GM23338 (cell line): ENCODE measurements around the gene ZNF264. TPM values are rescaled to one million over a fixed set of nuclear protein-coding genes. Genes with fewer than 3 reads are reported as not detected.

Experiments used
- ATAC-seq: fragments of 200-7000 bp; cut with Tn5 transposase; 3 replicates; pipeline ENCODE4 v1.9.1; 2020
- DNase-seq: peaks from one replicate; pipeline ENCODE4 v3.0.0-alpha.2; 2015; ENCODE audit warnings: low spot score
- H2AFZ ChIP-seq: fragments of 200-600 bp; sonication (generic); 2 replicates; pipeline ENCODE4 v1.8.0; 2016; ENCODE audit warnings: antibody characterized with exemption, mild to moderate bottlenecking, moderate library complexity
- H3F3A ChIP-seq: fragments of 200-600 bp; sonication (generic); replicated peaks from 2 replicates; pipeline ENCODE4 v1.8.0; 2017; ENCODE audit warnings: antibody characterized with exemption, mixed run types, low read depth
- H3K27ac ChIP-seq: fragments of 200-600 bp; sonication (generic); 2 replicates; pipeline ENCODE4 v1.6.1; 2016; ENCODE audit warnings: low read depth
- H3K27me3 ChIP-seq: fragments of 200-600 bp; sonication (generic); 2 replicates; pipeline ENCODE4 v1.8.0; 2016; ENCODE audit warnings: mild to moderate bottlenecking, mixed run types, moderate library complexity; ENCODE audit not compliant: insufficient read depth
- H3K36me3 ChIP-seq: fragments of 200-600 bp; sonication (generic); 2 replicates; pipeline ENCODE4 v1.8.0; 2016; ENCODE audit warnings: mild to moderate bottlenecking; ENCODE audit not compliant: insufficient read depth
- H3K4me1 ChIP-seq: fragments of 200-600 bp; sonication (generic); 2 replicates; pipeline ENCODE4 v1.8.0; 2016; ENCODE audit warnings: mild to moderate bottlenecking, moderate library complexity; ENCODE audit not compliant: insufficient read depth
- H3K4me2 ChIP-seq: fragments of 200-600 bp; sonication (generic); 2 replicates; pipeline ENCODE4 v1.7.1; 2017; ENCODE audit warnings: mixed run types
- H3K4me3 ChIP-seq: fragments of 200-600 bp; sonication (generic); 2 replicates; pipeline ENCODE4 v1.6.1; 2016; ENCODE audit warnings: mixed run types
- H3K79me2 ChIP-seq: fragments of 200-600 bp; sonication (generic); replicated peaks from 2 replicates; pipeline ENCODE4 v1.8.0; 2017; ENCODE audit warnings: mild to moderate bottlenecking; ENCODE audit not compliant: insufficient read depth
- H3K9me2 ChIP-seq: fragments of 200-600 bp; sonication (generic); 2 replicates; pipeline ENCODE4 v1.8.0; 2017; ENCODE audit not compliant: insufficient read depth
- H4K20me1 ChIP-seq: fragments of 200-600 bp; sonication (generic); replicated peaks from 2 replicates; pipeline ENCODE4 v1.8.0; 2017; ENCODE audit warnings: mild to moderate bottlenecking; ENCODE audit not compliant: insufficient read depth
- H3K27ac Mint-ChIP-seq: 2 replicates; pipeline ENCODE4 v1.8.0; 2020; ENCODE audit warnings: inconsistent platforms, mild to moderate bottlenecking, moderate library complexity, mixed read lengths
- H3K27me3 Mint-ChIP-seq: 3 replicates; pipeline ENCODE4 v1.8.0; 2022; ENCODE audit warnings: low read depth, mild to moderate bottlenecking, moderate library complexity, mixed read lengths, inconsistent platforms; ENCODE audit not compliant: insufficient read depth, poor library complexity
- H3K36me3 Mint-ChIP-seq: 3 replicates; pipeline ENCODE4 v1.8.0; 2021; ENCODE audit warnings: low read depth, mild to moderate bottlenecking, inconsistent platforms, moderate library complexity, mixed read lengths
- H3K4me1 Mint-ChIP-seq: 3 replicates; pipeline ENCODE4 v1.8.0; 2020; ENCODE audit warnings: mild to moderate bottlenecking, inconsistent platforms, mixed read lengths
- H3K4me3 Mint-ChIP-seq: 3 replicates; pipeline ENCODE4 v1.8.0; 2021; ENCODE audit warnings: moderate library complexity, mild to moderate bottlenecking, inconsistent platforms, mixed read lengths
- H3K9me3 Mint-ChIP-seq: 3 replicates; pipeline ENCODE4 v1.8.0; 2020; ENCODE audit warnings: moderate library complexity, mild to moderate bottlenecking, inconsistent platforms, mixed read lengths
- CREB1 ChIP-seq: fragments of 250-450 bp; sonication (Bioruptor Pico); IDR thresholded peaks from 2 replicates; pipeline ENCODE4 v1.5.0; 2020; ENCODE audit warnings: low read depth, mild to moderate bottlenecking, moderate library complexity
- CTCF ChIP-seq, 2 experiments: fragments of 200-600 bp in 1 of 2; sonication (generic) in 1 of 2; conservative IDR thresholded peaks; 2 replicates each; pipeline versions ENCODE4 v1.5.1 to v1.6.1; 2016 to 2017; ENCODE audit warnings: antibody characterized with exemption in 2 of 2, low read depth in 2 of 2, mild to moderate bottlenecking in 2 of 2, moderate library complexity in 1 of 2
- EZH2 ChIP-seq: fragments of 200-600 bp; sonication (generic); IDR thresholded peaks from one replicate; pipeline ENCODE4 v1.8.0; 2017; ENCODE audit warnings: antibody characterized with exemption, mild to moderate bottlenecking, low read depth; ENCODE audit not compliant: unreplicated experiment
- JUNB ChIP-seq: IDR thresholded peaks from one replicate; pipeline ENCODE4 v1.6.1; 2016; ENCODE audit warnings: antibody characterized with exemption; ENCODE audit not compliant: unreplicated experiment
- NANOG ChIP-seq: IDR thresholded peaks from 2 replicates; pipeline ENCODE4 v1.6.1; 2016; ENCODE audit warnings: antibody characterized with exemption, borderline replicate concordance
- REST ChIP-seq: IDR thresholded peaks from one replicate; pipeline ENCODE4 v1.6.1; 2018; ENCODE audit warnings: antibody characterized with exemption; ENCODE audit not compliant: unreplicated experiment
- STAT1 ChIP-seq: IDR thresholded peaks from one replicate; pipeline ENCODE4 v1.6.1; 2016; ENCODE audit warnings: antibody characterized with exemption; ENCODE audit not compliant: unreplicated experiment
- ZNF331 ChIP-seq: fragments of 250-450 bp; sonication (Bioruptor Pico); IDR thresholded peaks from 2 replicates; pipeline ENCODE4 v1.5.0; 2020; ENCODE audit warnings: low read depth, mild to moderate bottlenecking, moderate library complexity
- ZNF462 ChIP-seq: fragments of 250-450 bp; sonication (Bioruptor Pico); IDR thresholded peaks from 2 replicates; pipeline ENCODE4 v1.5.0; 2020; ENCODE audit warnings: mild to moderate bottlenecking, moderate library complexity
- polyA plus RNA-seq: library from polyadenylated mRNA; unstranded; fragments of >200 nt; fragmentation: Nextera tagmentation; extraction: Ambion mirVana; gene quantifications from 2 replicates; pipeline ENCODE4 v1.2.1, GENCODE V29; 2016
- total RNA-seq: library from RNA; depleted of rRNA; stranded (reverse); fragments of >200 nt; shearing (Covaris generic); gene quantifications from 2 replicates; pipeline ENCODE4 v1.2.3, GENCODE V29; 2014
- TF ChIP-seq, protein P1 (sequence below): IDR thresholded peaks from 2 replicates; pipeline ENCODE4 v1.6.1; 2016; ENCODE audit warnings: antibody characterized with exemption

Gene ZNF264
- total and polyA plus RNA-seq, 2 experiments from 2014 or later: 4.0 to 25.9 TPM

DNA sequence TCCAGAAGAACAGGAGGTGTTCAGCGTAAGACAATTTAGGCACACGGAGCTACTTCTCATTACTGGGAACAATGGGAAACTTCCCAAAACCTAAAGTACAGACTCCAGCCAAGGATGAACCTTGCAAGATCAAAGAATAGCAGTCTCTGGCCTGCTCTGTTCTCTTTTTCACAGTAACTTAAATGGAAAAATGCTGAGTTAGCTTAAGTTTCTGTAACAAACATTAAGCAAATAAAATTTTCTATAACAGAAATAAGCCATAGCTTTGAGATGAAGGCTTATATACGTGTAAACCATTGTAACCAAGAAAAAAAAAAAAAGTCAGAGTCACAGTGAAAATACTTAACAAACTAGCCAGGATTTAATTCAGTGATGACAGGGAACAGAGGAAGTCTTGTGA, 70.7 kb downstream of the ZNF264 start:
- Histone ChIP-seq H3K79me2 (no peaks in the 10 kb centered on the region), H3F3A (no peaks in the 10 kb centered on the region), H3K4me1 (peaks cover 10% of the 10 kb centered on the region; the same call in 1 of the 2 replicates), H3K36me3 (no peaks in the 10 kb centered on the region), H3K4me2 (no peak overlapping the region), H2AFZ (no peak overlapping the region), H3K27ac (no peak overlapping the region), H3K4me3 (no peak overlapping the region), H3K27me3 (no peaks in the 10 kb centered on the region), H3K9me2 (no peaks in the 10 kb centered on the region), H4K20me1 (no peaks in the 10 kb centered on the region; the same call in 1 of the 2 replicates)
- Mint-ChIP-seq H3K9me3 (no peaks in the 10 kb centered on the region), H3K36me3 (no peaks in the 10 kb centered on the region), H3K27me3 (no peaks in the 10 kb centered on the region), H3K4me3 (no peak overlapping the region), H3K4me1 (peaks cover 15% of the 10 kb centered on the region), H3K27ac (no peak overlapping the region)
- no peak for TF ChIP-seq ZNF462 (CRISPR knock-in tag)
- no peak for TF ChIP-seq CREB1 (CRISPR knock-in tag)
- TF ChIP-seq NANOG: no peak
- no peak for TF ChIP-seq JUNB
- TF ChIP-seq CTCF (conservative IDR thresholded peaks at IDR 0.05; ENCODE audit: low read depth in 2 of 2): no peak
- no peak for TF ChIP-seq EZH2
- TF ChIP-seq REST: no peak
- TF ChIP-seq STAT1: no peak
- no peak for TF ChIP-seq ZNF331 (CRISPR knock-in tag)
- TF ChIP-seq, protein P1, sequence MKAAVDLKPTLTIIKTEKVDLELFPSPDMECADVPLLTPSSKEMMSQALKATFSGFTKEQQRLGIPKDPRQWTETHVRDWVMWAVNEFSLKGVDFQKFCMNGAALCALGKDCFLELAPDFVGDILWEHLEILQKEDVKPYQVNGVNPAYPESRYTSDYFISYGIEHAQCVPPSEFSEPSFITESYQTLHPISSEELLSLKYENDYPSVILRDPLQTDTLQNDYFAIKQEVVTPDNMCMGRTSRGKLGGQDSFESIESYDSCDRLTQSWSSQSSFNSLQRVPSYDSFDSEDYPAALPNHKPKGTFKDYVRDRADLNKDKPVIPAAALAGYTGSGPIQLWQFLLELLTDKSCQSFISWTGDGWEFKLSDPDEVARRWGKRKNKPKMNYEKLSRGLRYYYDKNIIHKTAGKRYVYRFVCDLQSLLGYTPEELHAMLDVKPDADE: no peak
- ATAC-seq (no peak), DNase-seq (no peak)
